PC-9 (cell line): ENCODE measurements around the gene SLC47A1.

Experiments used
- CTCF ChIP-seq: fragments of 200-600 bp; sonication (generic); conservative IDR thresholded peaks from 2 replicates; pipeline ENCODE4 v1.6.1; 2017; ENCODE audit warnings: mixed run types, antibody characterized with exemption, mild to moderate bottlenecking, moderate library complexity
- EZH2 ChIP-seq: fragments of 200-600 bp; sonication (generic); IDR thresholded peaks from 2 replicates; pipeline ENCODE4 v1.8.0; 2017; ENCODE audit warnings: antibody characterized with exemption, low read depth

- TF ChIP-seq CTCF (no peak), EZH2 (no peak)
These were observed 32.4 kb upstream of the SLC47A1 start for GRCh38 chr17:19501219-19501618.
